HG03571 (cell line): ENCODE results near the gene SART3.
"Not testable (repeated sequence)": the region's sequence is repeated elsewhere in the genome, so short reads cannot be mapped to it uniquely, and the experiment has no call there.

Experiments
- ATAC-seq: cut with Tn5 transposase; IDR thresholded peaks from one replicate; pipeline ENCODE4 v1.9.1; 2021; ENCODE audit not compliant: unreplicated experiment

SART3 gene

GRCh38 chr12:108597559-108598471, 36.8 kb upstream of the SART3 start, which contains the start of gene TMEM119:
Gene TMEM119 (minus strand): TSS chr12:108598084. CDS start chr12:108592383, 5,701 bp downstream.
- no peak for ATAC-seq

- no peak for ATAC-seq
These were observed 36.0 kb upstream of the SART3 start for GRCh38 chr12:108596854-108597558.

- no peak for ATAC-seq
These were observed 35.0 kb upstream of the SART3 start for GRCh38 chr12:108595711-108596647.

GRCh38 chr12:108594960-108595710, 34.2 kb upstream of the SART3 start:
- no peak for ATAC-seq

- no peak for ATAC-seq
These were observed 33.4 kb upstream of the SART3 start for GRCh38 chr12:108594323-108594903.

GRCh38 chr12:108592033-108592909, 31.3 kb upstream of the SART3 start:
- no peak for ATAC-seq

- no peak for ATAC-seq
These were observed 30.5 kb upstream of the SART3 start for GRCh38 chr12:108591267-108591980.

- ATAC-seq = not testable (repeated sequence)
These were observed 29.5 kb upstream of the SART3 start for GRCh38 chr12:108590463-108590862.

- no peak for ATAC-seq
These were observed 28.9 kb upstream of the SART3 start for GRCh38 chr12:108589840-108590229.

- ATAC-seq = no peak
These were observed 28.3 kb upstream of the SART3 start for GRCh38 chr12:108589028-108589839.

GRCh38 chr12:108587826-108588225, 26.9 kb upstream of the SART3 start:
- ATAC-seq = no peak

GRCh38 chr12:108586306-108586705, 25.3 kb upstream of the SART3 start:
- ATAC-seq = no peak

GRCh38 chr12:108585864-108586263, 24.9 kb upstream of the SART3 start:
- ATAC-seq = no peak

- no peak for ATAC-seq
These were observed 23.6 kb upstream of the SART3 start for GRCh38 chr12:108584456-108585065.

GRCh38 chr12:108583991-108584390, 23.0 kb upstream of the SART3 start:
- no peak for ATAC-seq

GRCh38 chr12:108582978-108583770, 22.2 kb upstream of the SART3 start:
- no peak for ATAC-seq
